Measurements from ENCODE around the gene RUSC2. TPM values are rescaled to one million over a fixed set of nuclear protein-coding genes. Genes with fewer than 3 reads are reported as not detected.

The RUSC2 gene
- total RNA-seq, 2 experiments from 2014 or later = 1.2 to 1.4 TPM

- no peak overlapping the region for H3K27ac Mint-ChIP-seq
- POLR2A ChIA-PET = no interaction called here
- peaks cover 5% of the 10 kb centered on the region for H3K4me1 Mint-ChIP-seq
- peaks cover 6% of the 10 kb centered on the region for H3K9me3 Mint-ChIP-seq
- peaks cover 2% of the 10 kb centered on the region for H3K27me3 Mint-ChIP-seq
- no peak overlapping the region for H3K4me3 Mint-ChIP-seq
- no peak for DNase-seq
- H3K36me3 Mint-ChIP-seq (ENCODE audit: low read depth) = no peaks in the 10 kb centered on the region
- CTCF ChIA-PET = interaction anchor here (1.4 kb wide), 1 partner anchor 10 kb away, joined by 4 read pairs; no protein-coding TSS in a partner anchor
These were observed 12.0 kb downstream of the RUSC2 start for GRCh38 chr9:35501946-35502345.

DNA sequence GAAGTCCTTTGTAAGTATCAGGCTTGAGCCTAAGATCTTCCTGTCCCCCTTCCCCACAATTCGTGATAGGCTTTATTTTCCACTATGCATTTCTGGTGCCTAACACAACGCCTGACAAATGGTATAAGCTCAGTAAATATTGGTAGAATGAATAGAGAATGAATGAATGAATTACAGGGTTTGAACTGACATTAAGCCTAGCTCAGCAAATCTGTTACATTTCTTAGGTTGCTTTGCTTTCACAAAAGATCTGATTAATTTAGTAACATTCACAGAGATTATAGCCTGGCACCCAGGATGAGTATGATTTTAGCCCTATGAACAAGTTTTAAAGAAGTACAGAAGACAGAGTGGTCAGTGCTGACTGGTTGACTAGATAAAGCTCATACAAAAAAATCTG lies 16.4 kb downstream of the RUSC2 start:
- Mint-ChIP-seq H3K27me3 (peaks cover 10% of the 10 kb centered on the region), H3K36me3 (ENCODE audit: low read depth) (no peaks in the 10 kb centered on the region), H3K4me1 (peaks cover 2% of the 10 kb centered on the region), H3K9me3 (no peaks in the 10 kb centered on the region), H3K27ac (no peak overlapping the region), H3K4me3 (no peak overlapping the region)
- ChIA-PET CTCF (interaction anchor here (1.3 to 1.5 kb wide), 2 partner anchors 17 to 47 kb away, joined by 3 read pairs; no protein-coding TSS in a partner anchor), POLR2A (no interaction called here)
- DNase-seq = no peak

DNA sequence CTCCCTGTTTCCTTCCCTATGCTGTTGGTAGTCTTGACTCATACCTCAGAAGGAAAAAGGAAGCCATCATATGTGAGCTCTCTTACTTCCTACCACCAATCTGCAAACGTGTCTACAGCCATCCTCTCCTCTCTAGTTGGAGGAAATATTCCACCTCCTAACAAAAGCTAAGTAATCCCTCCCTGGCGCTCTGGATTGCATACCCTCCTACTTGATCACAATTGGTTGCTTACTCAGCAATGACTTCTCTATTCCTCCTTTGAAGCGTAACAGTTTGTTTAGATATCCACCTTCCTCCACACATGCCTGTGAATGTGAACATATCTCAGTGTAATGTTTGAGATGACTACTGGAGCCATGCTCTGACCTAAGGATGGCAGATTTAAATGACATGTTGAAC lies 18.2 kb downstream of the RUSC2 start:
- Mint-ChIP-seq H3K27me3 (peaks cover 10% of the 10 kb centered on the region), H3K36me3 (ENCODE audit: low read depth) (no peaks in the 10 kb centered on the region), H3K4me1 (peaks cover 2% of the 10 kb centered on the region), H3K9me3 (no peaks in the 10 kb centered on the region), H3K27ac (no peak overlapping the region), H3K4me3 (no peak overlapping the region)
- CTCF ChIA-PET = no interaction called here
- DNase-seq = no peak
- POLR2A ChIA-PET = no interaction called here

DNA sequence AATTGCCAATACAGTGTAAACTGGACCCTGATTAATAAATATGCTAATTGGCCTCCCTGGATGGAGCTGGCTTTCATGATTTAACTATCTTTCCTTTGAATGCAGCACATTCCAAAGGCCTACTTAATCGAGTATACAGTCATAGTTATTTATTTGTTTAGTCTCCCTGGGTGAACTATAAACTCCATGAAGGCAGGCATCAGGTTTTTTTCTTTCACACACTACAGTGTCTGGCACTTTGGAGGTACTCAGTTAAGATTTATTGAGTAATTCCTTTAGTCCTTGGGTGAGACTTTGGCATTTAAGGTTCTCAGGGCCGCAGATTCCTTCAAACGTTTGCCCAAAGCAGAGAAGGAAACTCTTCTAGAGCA lies 20.5 kb downstream of the RUSC2 start:
- Mint-ChIP-seq H3K9me3 (no peaks in the 10 kb centered on the region), H3K4me3 (no peak overlapping the region), H3K27me3 (peaks cover 7% of the 10 kb centered on the region), H3K4me1 (peaks cover 2% of the 10 kb centered on the region), H3K27ac (no peak overlapping the region), H3K36me3 (ENCODE audit: low read depth) (no peaks in the 10 kb centered on the region)
- DNase-seq = no peak
- ChIA-PET POLR2A (no interaction called here), CTCF (interaction anchor here (0.6 kb wide), 1 partner anchor 100 kb away, joined by 3 read pairs; no protein-coding TSS in a partner anchor)

DNA sequence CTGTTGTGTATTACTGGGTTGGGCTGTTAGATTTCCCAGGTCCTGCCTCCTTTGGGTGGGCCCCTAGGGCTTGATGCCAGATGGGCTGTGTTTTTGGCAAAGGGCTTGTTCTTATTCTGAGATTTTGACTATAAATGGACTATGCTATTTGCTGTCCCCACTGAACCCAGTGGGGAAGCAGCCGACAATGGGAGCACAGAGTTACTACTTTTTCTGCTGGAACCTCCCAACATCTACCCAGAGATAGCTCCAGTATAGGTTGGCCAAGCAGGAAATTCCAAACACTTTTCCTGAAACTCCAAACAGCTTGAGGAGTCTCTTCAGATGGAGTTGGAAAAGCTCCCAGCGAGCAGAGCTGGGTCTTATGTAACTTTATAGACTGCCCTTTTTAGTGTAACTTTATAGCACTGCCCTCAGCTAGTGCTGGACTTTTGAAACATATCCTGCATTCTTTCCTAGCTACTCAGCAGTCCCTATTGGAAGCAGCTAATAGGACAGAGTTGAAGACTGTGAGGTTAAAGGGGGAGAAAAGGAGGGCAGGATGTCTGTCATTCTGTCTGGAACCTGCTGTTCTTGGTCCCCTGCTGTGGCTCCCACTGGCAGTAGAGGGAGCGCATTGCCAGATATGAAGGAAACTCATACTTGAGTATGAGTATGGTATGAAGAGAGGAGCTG lies 21.0 kb downstream of the RUSC2 start:
- ChIA-PET POLR2A (no interaction called here), CTCF (interaction anchor here (1.5 kb wide), 1 partner anchor 10 kb away, joined by 4 read pairs; no protein-coding TSS in a partner anchor)
- no peak for DNase-seq
- Mint-ChIP-seq H3K4me3 (no peak overlapping the region), H3K4me1 (peaks cover 2% of the 10 kb centered on the region), H3K9me3 (no peaks in the 10 kb centered on the region), H3K27me3 (peaks cover 7% of the 10 kb centered on the region), H3K27ac (no peak overlapping the region), H3K36me3 (ENCODE audit: low read depth) (no peaks in the 10 kb centered on the region)

GRCh38 chr9:35511453-35511852 lies 21.5 kb downstream of the RUSC2 start:
- no peak for DNase-seq
- H3K36me3 Mint-ChIP-seq (ENCODE audit: low read depth) = no peaks in the 10 kb centered on the region
- peaks cover 2% of the 10 kb centered on the region for H3K4me1 Mint-ChIP-seq
- H3K4me3 Mint-ChIP-seq = no peak overlapping the region
- no peak overlapping the region for H3K27ac Mint-ChIP-seq
- ChIA-PET POLR2A (no interaction called here), CTCF (interaction anchor here (1.5 kb wide), 1 partner anchor 10 kb away, joined by 4 read pairs; no protein-coding TSS in a partner anchor)
- peaks cover 7% of the 10 kb centered on the region for H3K27me3 Mint-ChIP-seq
- H3K9me3 Mint-ChIP-seq = no peaks in the 10 kb centered on the region

DNA sequence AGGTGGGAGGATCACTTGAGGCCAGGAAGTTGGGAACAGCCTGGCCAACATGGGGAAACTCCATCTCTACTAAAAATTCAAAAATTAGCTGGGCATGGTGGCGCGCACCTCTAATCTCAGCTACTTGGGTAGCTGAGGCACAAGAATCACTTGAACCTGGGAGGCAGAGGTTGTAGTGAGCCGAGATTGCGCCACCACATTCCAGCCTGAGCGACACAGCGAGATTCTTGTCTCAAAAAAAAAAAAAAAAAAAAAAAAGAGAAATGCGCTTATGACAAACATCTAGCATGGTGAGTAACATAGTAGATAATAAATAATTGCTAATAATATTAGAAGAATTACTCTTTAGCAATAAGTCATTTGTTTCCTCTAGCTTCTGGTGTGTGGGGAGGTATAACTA lies 25.9 kb downstream of the RUSC2 start:
- no peak overlapping the region for H3K4me3 Mint-ChIP-seq
- H3K4me1 Mint-ChIP-seq = no peaks in the 10 kb centered on the region
- ChIA-PET CTCF (interaction anchor here (0.7 kb wide), 1 partner anchor 24 kb away, joined by 5 read pairs; no protein-coding TSS in a partner anchor), POLR2A (no interaction called here)
- H3K27me3 Mint-ChIP-seq = no peaks in the 10 kb centered on the region
- no peak overlapping the region for H3K27ac Mint-ChIP-seq
- DNase-seq = no peak
- no peaks in the 10 kb centered on the region for H3K9me3 Mint-ChIP-seq
- no peaks in the 10 kb centered on the region for H3K36me3 Mint-ChIP-seq (ENCODE audit: low read depth)

DNA sequence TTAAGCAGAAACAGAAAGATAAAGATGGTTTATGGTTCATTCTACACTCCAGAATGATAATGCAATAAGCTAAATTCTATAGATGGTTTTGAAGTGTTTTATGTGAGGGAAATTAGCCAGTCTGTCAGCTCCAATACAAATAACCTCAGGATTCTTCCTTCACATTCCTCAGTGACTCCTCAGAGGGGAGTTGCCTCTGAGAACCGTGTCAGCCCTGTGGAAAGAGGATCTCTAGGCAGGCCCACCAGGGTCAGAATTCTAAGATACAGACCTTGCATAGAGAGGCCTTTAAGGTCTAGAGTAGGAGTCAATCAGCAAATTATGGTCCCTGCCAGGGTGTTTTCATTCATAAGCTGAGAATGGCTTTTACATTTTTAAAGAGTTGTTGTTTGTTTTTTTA lies 26.6 kb downstream of the RUSC2 start:
- no peak for DNase-seq
- Mint-ChIP-seq H3K27me3 (no peaks in the 10 kb centered on the region), H3K4me1 (no peaks in the 10 kb centered on the region), H3K36me3 (ENCODE audit: low read depth) (no peaks in the 10 kb centered on the region), H3K27ac (no peak overlapping the region), H3K4me3 (no peak overlapping the region), H3K9me3 (no peaks in the 10 kb centered on the region)
- ChIA-PET CTCF (interaction anchor here (0.7 to 1.0 kb wide), 2 partner anchors 20 to 25 kb away, joined by 3 to 5 read pairs; no protein-coding TSS in a partner anchor), POLR2A (no interaction called here)

GRCh38 chr9:35517131-35517530 lies 27.2 kb downstream of the RUSC2 start:
- POLR2A ChIA-PET = no interaction called here
- CTCF ChIA-PET = interaction anchor here (1.0 kb wide), 1 partner anchor 21 kb away, joined by 3 read pairs; no protein-coding TSS in a partner anchor
- no peaks in the 10 kb centered on the region for H3K27me3 Mint-ChIP-seq

GRCh38 chr9:35517552-35518224 lies 27.8 kb downstream of the RUSC2 start:
- ChIA-PET CTCF (interaction anchor here (1.0 kb wide), 1 partner anchor 22 kb away, joined by 3 read pairs; no protein-coding TSS in a partner anchor), POLR2A (no interaction called here)
- DNase-seq = no peak
- H3K27ac Mint-ChIP-seq = no peak overlapping the region
- H3K36me3 Mint-ChIP-seq (ENCODE audit: low read depth) = no peaks in the 10 kb centered on the region
- H3K9me3 Mint-ChIP-seq = no peaks in the 10 kb centered on the region
- no peak overlapping the region for H3K4me3 Mint-ChIP-seq
- no peaks in the 10 kb centered on the region for H3K4me1 Mint-ChIP-seq
- no peaks in the 10 kb centered on the region for H3K27me3 Mint-ChIP-seq

More at GRCh38 chr9:35517131-35517530, 27.2 kb downstream of the RUSC2 start:
- Mint-ChIP-seq H3K9me3 (no peaks in the 10 kb centered on the region), H3K27ac (no peak overlapping the region), H3K4me1 (no peaks in the 10 kb centered on the region), H3K36me3 (ENCODE audit: low read depth) (no peaks in the 10 kb centered on the region), H3K4me3 (no peak overlapping the region)
- DNase-seq = no peak

GRCh38 chr9:35518225-35518821 lies 28.4 kb downstream of the RUSC2 start:
- H3K4me1 Mint-ChIP-seq = no peaks in the 10 kb centered on the region
- POLR2A ChIA-PET = no interaction called here
- no peaks in the 10 kb centered on the region for H3K36me3 Mint-ChIP-seq (ENCODE audit: low read depth)
- H3K27me3 Mint-ChIP-seq = no peaks in the 10 kb centered on the region
- H3K9me3 Mint-ChIP-seq = no peaks in the 10 kb centered on the region
- H3K4me3 Mint-ChIP-seq = no peak overlapping the region
- CTCF ChIA-PET = no interaction called here
- H3K27ac Mint-ChIP-seq = no peak overlapping the region
- no peak for DNase-seq

GRCh38 chr9:35518981-35519679 lies 29.2 kb downstream of the RUSC2 start:
- H3K27me3 Mint-ChIP-seq = no peaks in the 10 kb centered on the region
- H3K9me3 Mint-ChIP-seq = no peaks in the 10 kb centered on the region
- no peak overlapping the region for H3K27ac Mint-ChIP-seq
- DNase-seq = no peak
- H3K4me3 Mint-ChIP-seq = no peak overlapping the region
- ChIA-PET POLR2A (no interaction called here), CTCF (interaction anchor here (1.6 kb wide), 1 partner anchor 23 kb away, joined by 3 read pairs; no protein-coding TSS in a partner anchor)
- no peaks in the 10 kb centered on the region for H3K4me1 Mint-ChIP-seq
- no peaks in the 10 kb centered on the region for H3K36me3 Mint-ChIP-seq (ENCODE audit: low read depth)
